ENCODE results near the gene RTBDN. TPM values are rescaled to one million over a fixed set of nuclear protein-coding genes. Genes with fewer than 3 reads are reported as not detected.

RTBDN gene
- total and polyA plus RNA-seq, 2 of the 8 experiments (the other 6 are each of a cell fraction or from before 2014, with no cell fraction given), result 4.0 to 4.8 TPM

DNA sequence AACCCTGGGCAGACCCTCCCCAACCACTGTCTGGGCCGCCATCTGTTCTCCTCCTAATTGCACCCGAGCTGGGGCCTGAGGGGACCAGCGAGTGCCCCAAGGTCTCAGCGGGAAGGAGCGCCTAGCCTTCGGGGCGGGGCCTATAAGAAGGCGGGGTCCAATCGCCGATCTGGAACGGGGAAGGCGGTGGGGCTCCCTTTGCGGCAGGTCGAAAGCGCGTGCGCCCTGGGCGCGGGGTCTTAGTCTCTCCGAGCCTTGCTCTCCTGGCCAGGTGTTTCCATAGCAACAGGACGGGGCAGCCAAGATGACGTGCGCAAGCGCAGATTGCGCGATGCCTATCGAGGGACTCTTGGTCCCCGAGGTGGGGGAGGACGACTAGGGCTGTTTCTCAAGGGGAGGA is 6.7 kb upstream of the RTBDN start (continued):
- TF ChIP-seq CHD7 (IDR thresholded peaks at IDR 0.05; ENCODE audit: insufficient replicate concordance, low read length), result no peak
- no peak for TF ChIP-seq ATF3 (IDR thresholded peaks at IDR 0.05; ENCODE audit: insufficient read depth, low read depth, low read length)
- no peak for TF ChIP-seq POU5F1 (IDR thresholded peaks at IDR 0.05; ENCODE audit: low read depth, low read length)
- no peak for TF ChIP-seq EGR1 (IDR thresholded peaks at IDR 0.05; ENCODE audit: borderline replicate concordance, low read depth, low read length)
- TF ChIP-seq GABPA (IDR thresholded peaks at IDR 0.05; ENCODE audit: borderline replicate concordance, insufficient read depth, low read length), result no peak
- no peak for TF ChIP-seq YY1 (IDR thresholded peaks at IDR 0.05; ENCODE audit: low read depth, low read length)
- no peak for TF ChIP-seq PHF8 (conservative IDR thresholded peaks at IDR 0.05; ENCODE audit: low read depth, low read length)
- peak in 1 of 2 experiments; percentile 45; a peak in 1 of 3 replicates for TF ChIP-seq POLR2A (IDR thresholded peaks at IDR 0.05; ENCODE audit: control extremely low read depth in 1 of 2, low read depth in 2 of 2, low read length in 2 of 2)
- TF ChIP-seq BRCA1 (IDR thresholded peaks at IDR 0.05; ENCODE audit: low read depth, low read length), result no peak
- no peak for TF ChIP-seq TCF12 (IDR thresholded peaks at IDR 0.05; ENCODE audit: low read depth, low read length)
- TF ChIP-seq POLR2AphosphoS5 (IDR thresholded peaks at IDR 0.05; ENCODE audit: low read depth, low read length), result no peak
- TF ChIP-seq GTF2F1 (IDR thresholded peaks at IDR 0.05; ENCODE audit: borderline replicate concordance, low read depth, low read length), result no peak
- no peak for TF ChIP-seq ZNF274 (IDR thresholded peaks at IDR 0.05; ENCODE audit: borderline replicate concordance, extremely low read depth, low read length)

Measured in H1 (cell line).